Lung (tissue), 12 donors: ENCODE data around the gene BICDL2. TPM values are rescaled to one million over a fixed set of nuclear protein-coding genes. Genes with fewer than 3 reads are reported as not detected.

ENCODE experiments used
- ATAC-seq: fragments of 200-7000 bp; cut with Tn5 transposase; one replicate; pipeline ENCODE4 v1.9.1; 2020; ENCODE audit warnings: moderate number of reproducible peaks; ENCODE audit not compliant: insufficient read depth, low FRiP score
- DNase-seq, 3 donors: peaks; one replicate each; pipeline ENCODE4 v3.0.0-alpha.2; 2013 to 2017
- H3K27ac ChIP-seq, 2 donors: one replicate each; pipeline ENCODE4 v1.5.1; 2013; ENCODE audit warnings: mild to moderate bottlenecking in 2 of 2, moderate library complexity in 2 of 2, control low read depth in 1 of 2, inconsistent platforms in 1 of 2, low read depth in 1 of 2, low read length in 1 of 2
- H3K27me3 ChIP-seq, 3 donors: one replicate each; pipeline ENCODE4 v1.5.1; 2013; ENCODE audit warnings: low read length in 2 of 3; ENCODE audit not compliant: control insufficient read depth in 3 of 3, insufficient read depth in 3 of 3
- H3K36me3 ChIP-seq, 4 donors: one replicate each; pipeline ENCODE4 v1.5.1; 2013; ENCODE audit warnings: low read length in 4 of 4, mild to moderate bottlenecking in 1 of 4, moderate library complexity in 1 of 4; ENCODE audit not compliant: control insufficient read depth in 4 of 4, insufficient read depth in 4 of 4
- H3K4me1 ChIP-seq, 5 donors: one replicate each; pipeline ENCODE4 v1.5.1; 2013; ENCODE audit warnings: low read length in 5 of 5, mild to moderate bottlenecking in 2 of 5, moderate library complexity in 1 of 5; ENCODE audit not compliant: control insufficient read depth in 5 of 5, insufficient read depth in 5 of 5
- H3K4me3 ChIP-seq: one replicate; pipeline ENCODE4 v1.5.1; 2013; ENCODE audit warnings: mild to moderate bottlenecking, control low read depth, moderate library complexity
- H3K9ac ChIP-seq, 2 donors: one replicate each; pipeline ENCODE4 v1.5.1; 2013; ENCODE audit warnings: low read length in 2 of 2, control low read depth in 1 of 2; ENCODE audit not compliant: insufficient read depth in 1 of 2
- H3K9me3 ChIP-seq, 4 donors: one replicate each; pipeline ENCODE4 v1.5.1; 2013; ENCODE audit warnings: low read length in 3 of 4, mild to moderate bottlenecking in 1 of 4, moderate library complexity in 1 of 4; ENCODE audit not compliant: control insufficient read depth in 4 of 4, insufficient read depth in 3 of 4
- CTCF ChIP-seq: IDR thresholded peaks from 2 replicates; pipeline ENCODE4 v1.5.1; 2012; ENCODE audit warnings: mild to moderate bottlenecking; ENCODE audit errors: control extremely low read depth, extremely low read depth
- WGBS, 2 donors: extraction: QIAGEN DNeasy Blood & Tissue Kit; methylation state at CpG; one replicate each; pipeline ENCODE4 v1.1.7; 2013; 5-methylcytosine and 5-hydroxymethylcytosine counted together
- polyA plus RNA-seq, 2 donors: library from polyadenylated mRNA; stranded (reverse); fragments of 200-250 nt; gene quantifications; one replicate each; pipeline ENCODE4 v1.2.1, GENCODE V29; 2013
- total RNA-seq, 2 donors: library from RNA; depleted of rRNA in 1 of 2; stranded (reverse); fragments of >200 nt in 1 of 2; gene quantifications; one replicate each; pipeline ENCODE4 v1.2.1, GENCODE V29; 2014 to 2021
- donor health status: control.
- donor health status: control.
- donor health status: Bipolar disorder and iron deficiency.
- donor health status: healthy.
- donor health status: DM: yes; HTN: yes; CAD: no.

The BICDL2 gene
- total and polyA plus RNA-seq, 4 donors = 12.7 to 24.4 (median 16.5) TPM

- TF ChIP-seq CTCF = no peak
- peaks cover 0 to 16% (median 16%) of the 10 kb centered on the region in 3 donors for H3K27me3 ChIP-seq
- DNase-seq = no peak
- H3K9me3 ChIP-seq = no peaks in the 10 kb centered on the region
- 88 to 90% methylated on average over 8 of the region's 8 CpGs for WGBS, 2 donors
- no peak for ATAC-seq
- no peak overlapping the region for H3K27ac ChIP-seq
- no peak overlapping the region for H3K4me3 ChIP-seq
- peaks cover 0 to 41% (median 17%) of the 10 kb centered on the region in 5 donors for H3K4me1 ChIP-seq
- peaks cover 0 to 21% (median 7%) of the 10 kb centered on the region in 4 donors for H3K36me3 ChIP-seq
- no peak overlapping the region for H3K9ac ChIP-seq
Observed at GRCh38 chr16:3026003-3026378, 10.8 kb downstream of the BICDL2 start.

GRCh38 chr16:3025032-3026002 lies 11.4 kb downstream of the BICDL2 start:
- peaks cover 0 to 16% (median 16%) of the 10 kb centered on the region in 3 donors for H3K27me3 ChIP-seq
- H3K9me3 ChIP-seq = no peaks in the 10 kb centered on the region
- peaks cover 0 to 21% (median 7%) of the 10 kb centered on the region in 4 donors for H3K36me3 ChIP-seq
- DNase-seq = no peak
- H3K4me3 ChIP-seq = no peak overlapping the region
- 95 to 96% methylated on average over 17 to 18 of the region's 18 CpGs for WGBS, 2 donors
- ATAC-seq = no peak
- H3K27ac ChIP-seq = no peak overlapping the region
- H3K4me1 ChIP-seq = peaks cover 0 to 46% (median 18%) of the 10 kb centered on the region in 5 donors
- no peak overlapping the region for H3K9ac ChIP-seq
- no peak for TF ChIP-seq CTCF

GRCh38 chr16:3023669-3024478 lies 12.9 kb downstream of the BICDL2 start, which contains the start of the genes HCFC1R1 and THOC6:
TSS of gene HCFC1R1 (minus strand) at chr16:3023942. CDS start at chr16:3023941, 1 bp downstream.
TSS of gene THOC6 (plus strand) at chr16:3024035. CDS start at chr16:3024327, 292 bp downstream.
- 1% methylated on average over 68 to 69 of the region's 69 CpGs for WGBS, 2 donors
- H3K4me3 ChIP-seq = peak within 1 kb of the TSS; percentile 53

More at GRCh38 chr16:3023669-3024478, 12.9 kb downstream of the BICDL2 start, which contains the start of the genes HCFC1R1 and THOC6:
- DNase-seq (peak; percentile 95 to 97 (median 96)), ATAC-seq (peak; percentile 56)
- Histone ChIP-seq H3K27me3 (peaks cover 0 to 4% (median 4%) of the 10 kb centered on the region in 3 donors), H3K4me1 (peaks cover 0 to 44% (median 21%) of the 10 kb centered on the region in 5 donors), H3K9me3 (no peaks in the 10 kb centered on the region), H3K36me3 (peaks cover 0 to 21% (median 7%) of the 10 kb centered on the region in 4 donors), H3K27ac (peak within 1 kb of the TSS; percentile 92 to 96), H3K9ac (peak within 1 kb of the TSS in 1 of 2 donors; percentile 62)
- no peak for TF ChIP-seq CTCF
